ENCODE measurements around the gene GMDS. TPM values are rescaled to one million over a fixed set of nuclear protein-coding genes. Genes with fewer than 3 reads are reported as not detected.
"Not testable (repeated sequence)": the region's sequence is repeated elsewhere in the genome, so short reads cannot be mapped to it uniquely, and the experiment has no call there.

The GMDS gene
- total RNA-seq, 2 donors from 2014 or later, result 25.4 to 29.5 TPM

DNA sequence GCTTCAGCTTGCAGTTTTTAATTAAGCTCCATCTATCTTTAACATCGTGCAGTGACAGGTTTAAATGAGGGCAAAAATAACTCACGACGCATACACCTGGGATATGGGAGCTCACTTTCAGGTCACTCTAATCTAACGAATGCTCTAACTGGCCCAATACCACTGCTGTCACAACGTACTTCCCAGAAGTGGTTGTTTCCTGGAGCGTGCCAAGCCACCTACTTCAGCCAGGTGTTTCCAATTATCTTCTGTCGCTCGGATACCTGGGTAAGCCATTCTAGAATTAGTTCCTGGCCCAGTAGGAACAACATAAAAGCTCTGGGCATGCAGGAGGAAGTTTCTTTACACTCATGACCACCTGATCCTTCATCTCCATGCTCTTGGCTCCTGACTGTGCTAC lies 488.3 kb downstream of the GMDS start:
- Histone ChIP-seq H3K4me3 (ENCODE audit: low read length) (no peak overlapping the region), H3K27me3 (ENCODE audit: control insufficient read depth, insufficient read depth, low read length, poor library complexity, severe bottlenecking) (no peaks in the 10 kb centered on the region), H3K9me3 (ENCODE audit: control insufficient read depth, low read length) (peaks cover 5% of the 10 kb centered on the region), H3K27ac (ENCODE audit: low read depth, low read length) (no peak overlapping the region), H3K9ac (ENCODE audit: extremely low read depth, low read length, poor library complexity, severe bottlenecking) (no peak overlapping the region), H3K36me3 (ENCODE audit: control insufficient read depth, insufficient read depth, low read length) (no peaks in the 10 kb centered on the region), H3K4me1 (ENCODE audit: control insufficient read depth, insufficient read depth, low read length) (peaks cover 12% of the 10 kb centered on the region)
- Mint-ChIP-seq H3K9me3 (peaks cover 6% of the 10 kb centered on the region), H3K36me3 (ENCODE audit: low read depth) (peaks cover 6% of the 10 kb centered on the region), H3K4me1 (peaks cover 25% of the 10 kb centered on the region), H3K27ac (no peak overlapping the region), H3K27me3 (ENCODE audit: insufficient read depth) (peaks cover 2% of the 10 kb centered on the region), H3K4me3 (no peak overlapping the region)
- WGBS, 2 experiments (ENCODE audit: insufficient coverage in 1 of 2, insufficient read length in 1 of 2), result 92 to 95% methylated on average over 8 of the region's 8 CpGs
- TF ChIP-seq, protein P1, sequence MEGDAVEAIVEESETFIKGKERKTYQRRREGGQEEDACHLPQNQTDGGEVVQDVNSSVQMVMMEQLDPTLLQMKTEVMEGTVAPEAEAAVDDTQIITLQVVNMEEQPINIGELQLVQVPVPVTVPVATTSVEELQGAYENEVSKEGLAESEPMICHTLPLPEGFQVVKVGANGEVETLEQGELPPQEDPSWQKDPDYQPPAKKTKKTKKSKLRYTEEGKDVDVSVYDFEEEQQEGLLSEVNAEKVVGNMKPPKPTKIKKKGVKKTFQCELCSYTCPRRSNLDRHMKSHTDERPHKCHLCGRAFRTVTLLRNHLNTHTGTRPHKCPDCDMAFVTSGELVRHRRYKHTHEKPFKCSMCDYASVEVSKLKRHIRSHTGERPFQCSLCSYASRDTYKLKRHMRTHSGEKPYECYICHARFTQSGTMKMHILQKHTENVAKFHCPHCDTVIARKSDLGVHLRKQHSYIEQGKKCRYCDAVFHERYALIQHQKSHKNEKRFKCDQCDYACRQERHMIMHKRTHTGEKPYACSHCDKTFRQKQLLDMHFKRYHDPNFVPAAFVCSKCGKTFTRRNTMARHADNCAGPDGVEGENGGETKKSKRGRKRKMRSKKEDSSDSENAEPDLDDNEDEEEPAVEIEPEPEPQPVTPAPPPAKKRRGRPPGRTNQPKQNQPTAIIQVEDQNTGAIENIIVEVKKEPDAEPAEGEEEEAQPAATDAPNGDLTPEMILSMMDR (conservative IDR thresholded peaks at IDR 0.05), result no peak
- DNase-seq, result no peak

DNA sequence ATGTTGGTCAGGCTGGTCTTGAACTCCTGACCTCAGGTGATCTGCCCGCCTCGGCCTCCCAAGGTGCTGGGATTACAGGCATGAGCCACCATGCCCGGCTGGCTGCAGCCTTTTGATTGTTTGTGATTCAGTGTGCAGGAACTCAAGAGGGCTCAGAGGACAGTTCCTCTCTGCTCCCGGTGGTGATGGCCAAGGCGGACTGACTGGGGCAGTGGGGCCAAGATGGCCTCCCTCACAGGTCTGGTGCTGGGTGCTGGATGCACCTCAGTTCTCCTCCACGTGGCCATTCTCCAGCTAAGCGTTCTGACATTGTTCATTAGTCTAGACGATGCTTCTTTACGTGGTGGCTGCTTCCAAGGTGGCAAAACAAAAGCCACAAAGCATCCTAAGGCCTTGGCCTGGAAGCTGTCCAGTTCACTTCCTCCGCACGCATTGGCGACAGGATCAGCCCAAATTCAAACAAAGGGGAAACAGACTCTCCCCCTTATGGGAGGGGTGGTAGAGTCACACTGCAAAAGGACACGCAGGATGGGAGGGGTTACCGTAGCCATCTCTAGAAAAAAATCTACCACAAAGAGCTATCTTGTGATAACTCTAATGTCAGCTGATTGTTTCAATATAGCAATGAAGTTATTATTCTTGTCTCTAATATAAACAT lies 488.8 kb downstream of the GMDS start:
- no peak overlapping the region for H3K27ac Mint-ChIP-seq
- H3K4me1 ChIP-seq (ENCODE audit: control insufficient read depth, insufficient read depth, low read length), result peaks cover 12% of the 10 kb centered on the region
- no peak for DNase-seq

DNA sequence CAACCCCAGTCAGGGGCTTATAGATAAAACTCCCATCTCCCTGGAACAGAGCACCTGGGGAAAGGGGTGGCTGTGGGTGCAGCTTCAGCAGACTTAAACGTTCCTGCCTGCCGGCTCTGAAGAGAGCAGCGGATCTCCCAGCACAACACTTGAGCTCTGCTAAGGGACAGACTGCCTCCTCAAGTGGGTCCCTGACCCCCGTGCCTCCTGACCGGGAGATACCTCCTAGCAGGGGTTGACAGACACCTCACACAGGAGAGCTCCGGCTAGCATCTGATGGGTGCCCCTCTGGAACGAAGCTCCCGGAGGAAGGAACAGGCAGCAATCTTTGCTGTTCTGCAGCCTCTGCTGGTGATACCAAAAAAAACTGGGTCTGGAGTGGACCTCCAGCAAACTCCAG lies 494.3 kb downstream of the GMDS start:
- H3K4me3 ChIP-seq (ENCODE audit: low read length); H3K27ac Mint-ChIP-seq; H3K27me3 ChIP-seq (ENCODE audit: control insufficient read depth, insufficient read depth, low read length, poor library complexity, severe bottlenecking); H3K4me1 Mint-ChIP-seq; H3K4me3 Mint-ChIP-seq; H3K36me3 ChIP-seq (ENCODE audit: control insufficient read depth, insufficient read depth, low read length); H3K36me3 Mint-ChIP-seq (ENCODE audit: low read depth); H3K27me3 Mint-ChIP-seq (ENCODE audit: insufficient read depth); H3K9ac ChIP-seq (ENCODE audit: extremely low read depth, low read length, poor library complexity, severe bottlenecking); DNase-seq; H3K4me1 ChIP-seq (ENCODE audit: control insufficient read depth, insufficient read depth, low read length); H3K27ac ChIP-seq (ENCODE audit: low read depth, low read length); H3K9me3 ChIP-seq (ENCODE audit: control insufficient read depth, low read length): not testable (repeated sequence)
- 93 to 96% methylated on average over 6 to 8 of the region's 8 CpGs for WGBS, 2 experiments (ENCODE audit: insufficient coverage in 1 of 2, insufficient read length in 1 of 2)
- peaks cover 20% of the 10 kb centered on the region for H3K9me3 Mint-ChIP-seq

More for the DNA sequence above, 488.8 kb downstream of the GMDS start:
- Histone ChIP-seq H3K9me3 (ENCODE audit: control insufficient read depth, low read length) (peaks cover 5% of the 10 kb centered on the region), H3K27me3 (ENCODE audit: control insufficient read depth, insufficient read depth, low read length, poor library complexity, severe bottlenecking) (no peaks in the 10 kb centered on the region), H3K27ac (ENCODE audit: low read depth, low read length) (no peak overlapping the region), H3K9ac (ENCODE audit: extremely low read depth, low read length, poor library complexity, severe bottlenecking) (no peak overlapping the region), H3K36me3 (ENCODE audit: control insufficient read depth, insufficient read depth, low read length) (no peaks in the 10 kb centered on the region), H3K4me3 (ENCODE audit: low read length) (no peak overlapping the region)
- Mint-ChIP-seq H3K9me3 (peaks cover 11% of the 10 kb centered on the region), H3K27me3 (ENCODE audit: insufficient read depth) (peaks cover 2% of the 10 kb centered on the region), H3K36me3 (ENCODE audit: low read depth) (peaks cover 6% of the 10 kb centered on the region), H3K4me3 (no peak overlapping the region), H3K4me1 (peaks cover 25% of the 10 kb centered on the region)
- TF ChIP-seq, protein P1 (conservative IDR thresholded peaks at IDR 0.05), result no peak
- WGBS, 2 experiments (ENCODE audit: insufficient coverage in 1 of 2, insufficient read length in 1 of 2), result 94 to 97% methylated on average over 12 to 14 of the region's 14 CpGs

DNA sequence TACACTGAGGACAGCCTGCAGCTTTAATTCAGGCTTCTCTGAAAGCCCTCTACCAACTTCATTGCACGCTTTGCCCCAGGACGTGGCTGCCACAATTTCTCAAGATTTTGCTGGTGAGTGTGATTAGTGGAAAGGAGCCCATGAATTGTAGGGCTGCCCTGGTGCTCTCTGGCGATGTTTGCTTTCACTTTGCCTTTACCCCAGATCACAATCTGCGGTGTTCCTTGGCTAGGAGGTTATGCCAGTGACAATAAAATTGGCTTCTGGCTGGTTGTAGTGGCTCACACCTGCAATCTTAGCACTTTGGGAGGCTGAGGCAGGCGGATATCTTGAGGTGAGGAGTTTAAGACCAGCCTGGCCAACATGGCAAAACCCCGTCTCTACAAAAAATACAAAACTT lies 496.4 kb downstream of the GMDS start:
- 83 to 98% methylated on average over 1 to 6 of the region's 6 CpGs for WGBS, 2 experiments (ENCODE audit: insufficient coverage in 1 of 2, insufficient read length in 1 of 2)
- Histone ChIP-seq H3K4me1 (ENCODE audit: control insufficient read depth, insufficient read depth, low read length) (no peaks in the 10 kb centered on the region), H3K27me3 (ENCODE audit: control insufficient read depth, insufficient read depth, low read length, poor library complexity, severe bottlenecking) (no peaks in the 10 kb centered on the region), H3K9ac (ENCODE audit: extremely low read depth, low read length, poor library complexity, severe bottlenecking) (no peak overlapping the region), H3K4me3 (ENCODE audit: low read length) (no peak overlapping the region), H3K36me3 (ENCODE audit: control insufficient read depth, insufficient read depth, low read length) (no peaks in the 10 kb centered on the region), H3K27ac (ENCODE audit: low read depth, low read length) (no peak overlapping the region), H3K9me3 (ENCODE audit: control insufficient read depth, low read length) (peaks cover 5% of the 10 kb centered on the region)
- H3K36me3 Mint-ChIP-seq (ENCODE audit: low read depth), result peaks cover 4% of the 10 kb centered on the region
- H3K4me1 Mint-ChIP-seq, result no peaks in the 10 kb centered on the region
- no peak overlapping the region for H3K27ac Mint-ChIP-seq
- TF ChIP-seq, protein P1 (conservative IDR thresholded peaks at IDR 0.05), result no peak
- H3K9me3 Mint-ChIP-seq, result peaks cover 20% of the 10 kb centered on the region
- H3K27me3 Mint-ChIP-seq (ENCODE audit: insufficient read depth), result no peaks in the 10 kb centered on the region
- no peak overlapping the region for H3K4me3 Mint-ChIP-seq
- DNase-seq, result no peak

Measured in endodermal cell (in vitro differentiated cells).